Endothelial cell of hepatic sinusoid (primary cell): ENCODE results near the gene CEP85L.

Source experiments
- in situ Hi-C: cut with HindIII; loops from 2 replicates; pipeline ENCODE4 v1.10.0; 2017; ENCODE audit warnings: low sequenced_read_pairs

CEP85L gene

GRCh38 chr6:118651282-118652050 lies at the start of gene CEP85L:
CEP85L (minus strand) TSS chr6:118651591; CDS start chr6:118651269, 322 bp downstream.
- in situ Hi-C loops: no loop called here

- in situ Hi-C loops: no loop called here
Measured at GRCh38 chr6:118700531-118700930, 49.1 kb upstream of the CEP85L start.

GRCh38 chr6:118697554-118697953 lies 46.2 kb upstream of the CEP85L start:
- in situ Hi-C loops: no loop called here

- in situ Hi-C loops: no loop called here
Measured at GRCh38 chr6:118696271-118696670, 44.9 kb upstream of the CEP85L start.

- in situ Hi-C loops: no loop called here
Measured at GRCh38 chr6:118693562-118693961, 42.2 kb upstream of the CEP85L start.

GRCh38 chr6:118685823-118686449 lies 34.5 kb upstream of the CEP85L start:
- in situ Hi-C loops: no loop called here

GRCh38 chr6:118683881-118684872 lies 32.8 kb upstream of the CEP85L start:
- in situ Hi-C loops: no loop called here

- in situ Hi-C loops: no loop called here
Measured at GRCh38 chr6:118680452-118681095, 29.2 kb upstream of the CEP85L start.

GRCh38 chr6:118679327-118679901 lies 28.0 kb upstream of the CEP85L start:
- in situ Hi-C loops: no loop called here

- in situ Hi-C loops: no loop called here
Measured at GRCh38 chr6:118678866-118679265, 27.5 kb upstream of the CEP85L start.

GRCh38 chr6:118677193-118677592 lies 25.8 kb upstream of the CEP85L start:
- in situ Hi-C loops: no loop called here

GRCh38 chr6:118675225-118675624 lies 23.8 kb upstream of the CEP85L start:
- in situ Hi-C loops: no loop called here

- in situ Hi-C loops: no loop called here
Measured at GRCh38 chr6:118674772-118675171, 23.4 kb upstream of the CEP85L start.

- in situ Hi-C loops: no loop called here
Measured at GRCh38 chr6:118672678-118673077, 21.3 kb upstream of the CEP85L start.

GRCh38 chr6:118669561-118669960 lies 18.2 kb upstream of the CEP85L start:
- in situ Hi-C loops: no loop called here

GRCh38 chr6:118668761-118669385 lies 17.5 kb upstream of the CEP85L start:
- in situ Hi-C loops: no loop called here

GRCh38 chr6:118667988-118668387 lies 16.6 kb upstream of the CEP85L start:
- in situ Hi-C loops: no loop called here

- in situ Hi-C loops: no loop called here
Measured at GRCh38 chr6:118665011-118665410, 13.6 kb upstream of the CEP85L start.

- in situ Hi-C loops: no loop called here
Measured at GRCh38 chr6:118663993-118664985, 12.9 kb upstream of the CEP85L start.
